Omental fat pad (tissue), 4 donors: Measurements from ENCODE around the gene NSUN7. TPM values are rescaled to one million over a fixed set of nuclear protein-coding genes. Genes with fewer than 3 reads are reported as not detected.

Experiments
- ATAC-seq: fragments of 150-250 bp; one replicate; pipeline ENCODE4 v1.9.1; 2016; ENCODE audit warnings: mild to moderate bottlenecking, moderate library complexity; ENCODE audit not compliant: low FRiP score
- DNase-seq: peaks from one replicate; pipeline ENCODE4 v3.0.0-alpha.2; 2019; ENCODE audit warnings: low spot score
- CTCF ChIP-seq, 3 donors: fragments of 450-650 bp; IDR thresholded peaks; one replicate each; pipeline ENCODE4 v1.5.1; 2016 to 2017; ENCODE audit warnings: antibody characterized with exemption in 3 of 3, mild to moderate bottlenecking in 3 of 3, moderate library complexity in 2 of 3
- total RNA-seq, 4 donors: library from RNA; depleted of rRNA; stranded (reverse); fragments of >200 nt; gene quantifications; one replicate each; pipeline ENCODE4 v1.1.0, GENCODE V29; 2016

NSUN7 gene
- total RNA-seq, 4 donors from 2014 or later = 1.1 to 6.0 (median 1.3) TPM

GRCh38 chr4:40736910-40737309, 12.8 kb upstream of the NSUN7 start:
- ATAC-seq (no peak), DNase-seq (no peak)
- no peak for TF ChIP-seq CTCF (IDR thresholded peaks at IDR 0.05)

GRCh38 chr4:40737879-40738278, 11.9 kb upstream of the NSUN7 start:
- DNase-seq = no peak
- TF ChIP-seq CTCF (IDR thresholded peaks at IDR 0.05) = no peak
- no peak for ATAC-seq

- no peak for TF ChIP-seq CTCF (IDR thresholded peaks at IDR 0.05)
- ATAC-seq (no peak), DNase-seq (no peak)
Observed at GRCh38 chr4:40739347-40739746, 10.4 kb upstream of the NSUN7 start.

GRCh38 chr4:40744218-40744617, 5.5 kb upstream of the NSUN7 start:
- TF ChIP-seq CTCF (IDR thresholded peaks at IDR 0.05) = no peak
- DNase-seq = no peak
- no peak for ATAC-seq

- TF ChIP-seq CTCF (IDR thresholded peaks at IDR 0.05) = no peak
- ATAC-seq (no peak), DNase-seq (no peak)
Observed at GRCh38 chr4:40745285-40745984, 4.3 kb upstream of the NSUN7 start.

- DNase-seq (no peak), ATAC-seq (no peak)
- TF ChIP-seq CTCF (IDR thresholded peaks at IDR 0.05) = no peak
Observed at GRCh38 chr4:40747207-40747835, 2.4 kb upstream of the NSUN7 start.
